Erythroblast (primary cell): ENCODE results near the gene APPL2.
"Not testable (repeated sequence)": the region's sequence is repeated elsewhere in the genome, so short reads cannot be mapped to it uniquely, and the experiment has no call there.

ENCODE experiments used
- DNase-seq, 2 experiments: peaks; one replicate each; lab custom pipeline; 2025; lab: John Stamatoyannopoulos, UW
- GATA1 ChIP-seq: IDR thresholded peaks from 2 replicates; pipeline ENCODE4 v1.6.1; 2011; ENCODE audit warnings: low read depth, mild to moderate bottlenecking, control low read depth, low read length, moderate library complexity
- POLR2A ChIP-seq: IDR thresholded peaks from 2 replicates; pipeline ENCODE4 v1.6.1; 2011; ENCODE audit warnings: mild to moderate bottlenecking, low read length

APPL2 gene

DNA sequence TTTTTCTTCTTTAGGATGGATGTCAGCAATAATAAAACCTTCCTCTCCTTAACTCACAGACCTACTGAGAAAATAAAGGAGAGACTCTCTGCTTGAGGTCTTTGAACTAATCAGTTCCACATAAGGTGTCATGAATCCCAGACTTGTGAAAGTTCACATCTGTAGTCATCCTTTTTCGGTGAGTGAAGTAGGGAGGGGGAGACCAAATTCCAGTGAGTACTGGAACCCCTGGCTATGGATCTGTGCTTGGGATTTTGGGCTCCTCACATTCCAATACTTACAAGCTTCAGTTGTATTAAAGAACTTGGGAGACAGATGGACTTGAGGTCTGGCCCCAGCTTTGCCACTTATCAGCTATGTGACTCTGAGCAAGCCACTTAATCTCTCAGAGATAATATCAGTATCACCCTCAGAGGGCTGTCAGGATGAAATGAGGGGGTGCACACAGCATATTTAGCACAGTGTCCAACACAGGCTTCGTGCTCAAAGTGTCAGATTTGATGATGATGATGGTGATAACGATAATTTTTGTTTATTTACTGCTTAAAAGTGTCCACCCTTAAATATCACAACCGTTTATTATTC is 34.8 kb upstream of the APPL2 start:
- DNase-seq = peak in 1 of 2 experiments; percentile 16
- no peak for TF ChIP-seq POLR2A

DNA sequence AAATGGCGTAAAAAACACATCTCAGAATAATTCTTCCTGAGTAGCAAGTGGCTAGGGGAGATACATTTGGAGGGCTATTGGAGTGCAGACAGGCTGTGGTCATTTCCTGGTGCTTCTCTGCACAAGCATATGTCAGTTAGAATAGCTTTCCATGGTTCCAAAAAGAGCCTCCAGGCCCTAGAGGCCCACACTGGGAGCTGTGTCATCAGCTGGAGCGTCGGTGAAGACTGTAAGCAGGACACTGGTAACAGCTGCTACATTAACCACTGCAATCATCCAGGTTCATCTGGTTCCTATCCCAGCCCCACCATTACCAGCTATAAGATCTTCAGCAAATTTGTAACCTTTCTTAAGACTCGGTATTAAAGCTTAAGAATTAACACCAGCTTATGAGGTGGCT is 31.7 kb upstream of the APPL2 start:
- TF ChIP-seq GATA1 = no peak
- TF ChIP-seq POLR2A = no peak
- no peak for DNase-seq

DNA sequence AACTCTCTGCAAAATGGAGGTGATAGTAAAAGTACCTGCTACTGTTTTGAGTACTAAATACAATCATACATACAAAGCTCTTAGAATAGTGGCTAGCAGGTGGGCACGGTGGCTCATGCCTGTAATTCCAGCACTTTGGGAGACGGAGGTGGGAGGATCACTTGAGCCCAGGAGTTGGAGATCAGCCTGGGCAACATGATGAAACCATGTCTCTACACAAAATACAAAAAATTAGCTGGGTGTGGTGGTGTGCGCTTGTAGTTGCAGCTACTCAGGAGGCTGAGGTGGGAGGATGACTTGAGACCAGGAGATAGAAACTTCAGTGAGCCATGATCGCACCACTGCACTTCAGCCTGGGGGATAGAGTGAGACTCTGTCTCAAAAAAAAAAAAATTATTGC is 28.8 kb upstream of the APPL2 start:
- no peak for DNase-seq
- TF ChIP-seq GATA1 = no peak
- TF ChIP-seq POLR2A = no peak

DNA sequence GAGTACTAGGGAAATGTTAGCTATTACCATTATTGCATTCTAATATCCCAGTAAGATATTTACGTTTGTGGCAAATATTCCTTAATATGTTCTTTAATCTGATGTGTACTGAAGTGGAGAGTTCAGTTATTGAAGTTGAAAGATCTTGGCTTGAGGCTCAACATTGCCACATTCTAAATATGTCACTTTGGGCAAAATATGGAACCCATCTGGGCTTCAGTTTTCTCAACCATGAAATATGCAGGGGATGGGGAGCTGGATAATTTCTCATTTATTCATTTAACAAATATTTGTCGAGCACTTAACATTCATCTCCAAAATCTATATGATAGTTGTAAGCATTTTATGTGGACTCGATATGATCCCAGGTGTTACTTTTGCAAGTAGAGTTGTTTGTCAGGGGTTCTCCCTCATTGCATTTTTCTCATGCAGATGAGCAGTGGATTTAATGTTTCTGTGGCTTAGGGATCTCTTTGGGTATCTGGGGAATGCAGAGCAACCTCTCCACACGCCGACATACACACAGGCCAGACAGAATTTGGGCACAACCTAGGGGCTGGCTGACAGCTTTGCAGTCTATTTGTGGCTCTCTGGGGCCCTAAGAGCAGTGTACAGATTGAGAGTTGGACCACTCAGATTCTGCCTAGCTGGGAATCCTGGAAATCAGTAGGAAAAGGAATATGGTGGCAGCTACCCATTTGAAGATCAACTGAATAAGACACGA is 26.6 kb upstream of the APPL2 start:
- TF ChIP-seq GATA1 (no peak), POLR2A (no peak)
- no peak for DNase-seq

DNA sequence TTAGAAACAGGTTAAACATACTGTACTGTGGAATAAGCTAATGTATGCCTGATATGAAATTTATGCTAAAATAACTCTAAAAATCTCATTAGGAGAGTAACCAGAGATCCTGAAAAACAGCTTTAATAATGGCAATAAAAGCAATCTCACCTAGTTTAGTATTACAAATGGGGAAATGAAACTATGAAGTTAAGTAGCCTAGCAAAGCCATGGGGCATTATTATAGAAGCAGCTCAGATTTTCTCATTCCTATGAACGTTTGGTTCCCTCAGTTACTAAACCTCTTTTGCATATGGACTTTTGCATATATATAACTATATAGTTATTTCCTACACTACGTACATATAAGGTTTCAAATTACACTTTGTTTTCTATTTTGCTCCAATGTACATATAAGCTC is 25.0 kb upstream of the APPL2 start:
- no peak for TF ChIP-seq GATA1
- no peak for TF ChIP-seq POLR2A
- DNase-seq = no peak

DNA sequence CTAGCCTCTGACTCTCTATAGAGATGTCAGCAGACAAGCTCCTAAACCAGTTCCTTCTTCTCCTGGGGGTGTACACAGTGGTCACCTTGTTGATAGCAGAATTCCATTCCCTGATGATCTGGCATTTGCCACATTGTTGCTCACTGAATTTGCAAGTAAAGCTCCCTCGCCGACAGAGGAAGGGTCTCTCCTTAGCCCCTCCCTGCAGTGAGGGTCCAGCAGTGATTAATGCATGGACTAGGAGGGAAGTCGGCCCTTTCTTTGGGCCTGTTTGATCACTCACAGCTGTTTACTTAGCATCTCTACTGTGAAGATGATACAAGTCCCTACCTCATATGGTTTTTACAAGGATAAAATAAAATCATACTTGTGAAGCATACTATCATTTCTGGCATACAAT is 23.3 kb upstream of the APPL2 start:
- no peak for TF ChIP-seq POLR2A
- TF ChIP-seq GATA1 = no peak
- DNase-seq = no peak

DNA sequence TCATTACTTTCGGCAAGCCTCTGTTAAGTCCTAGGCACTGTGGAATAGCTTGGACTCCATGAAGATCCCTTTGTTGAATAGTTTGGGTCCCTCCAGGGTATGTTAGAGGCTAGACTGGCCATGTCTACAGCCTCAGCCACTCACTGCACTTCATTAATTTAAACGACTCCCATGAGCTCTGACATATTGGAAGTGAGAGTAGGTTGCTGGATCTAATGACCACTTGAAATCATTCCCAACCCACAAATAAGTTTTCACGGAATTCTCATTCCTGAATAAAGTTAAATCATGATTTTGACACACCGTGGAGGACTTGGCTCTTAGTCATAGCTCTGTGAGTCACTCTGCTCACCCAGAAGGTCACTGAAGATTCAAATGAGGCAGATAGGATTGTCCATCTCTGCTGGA is 21.4 kb upstream of the APPL2 start:
- DNase-seq = no peak
- TF ChIP-seq GATA1 (no peak), POLR2A (no peak)

DNA sequence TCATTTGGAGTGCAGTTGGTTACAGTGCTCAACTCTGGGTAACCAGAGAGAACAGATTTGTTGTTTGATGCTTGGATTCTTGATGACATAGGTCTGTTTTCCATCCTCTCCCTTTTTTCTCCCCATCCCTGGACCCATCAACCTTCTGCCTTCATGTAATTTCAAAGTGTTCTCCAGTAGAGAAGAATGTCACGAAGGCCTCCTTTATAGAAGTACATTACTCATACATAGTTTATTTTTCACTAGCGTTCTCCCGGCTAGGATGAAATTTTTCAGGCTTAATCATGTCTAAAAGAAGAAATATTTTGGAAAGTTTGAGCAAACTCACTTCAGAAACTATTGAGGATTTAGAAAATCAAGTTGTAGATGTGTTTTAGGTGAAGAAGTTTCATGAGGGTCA is 20.9 kb upstream of the APPL2 start:
- TF ChIP-seq GATA1 = no peak
- no peak for TF ChIP-seq POLR2A
- DNase-seq = no peak

DNA sequence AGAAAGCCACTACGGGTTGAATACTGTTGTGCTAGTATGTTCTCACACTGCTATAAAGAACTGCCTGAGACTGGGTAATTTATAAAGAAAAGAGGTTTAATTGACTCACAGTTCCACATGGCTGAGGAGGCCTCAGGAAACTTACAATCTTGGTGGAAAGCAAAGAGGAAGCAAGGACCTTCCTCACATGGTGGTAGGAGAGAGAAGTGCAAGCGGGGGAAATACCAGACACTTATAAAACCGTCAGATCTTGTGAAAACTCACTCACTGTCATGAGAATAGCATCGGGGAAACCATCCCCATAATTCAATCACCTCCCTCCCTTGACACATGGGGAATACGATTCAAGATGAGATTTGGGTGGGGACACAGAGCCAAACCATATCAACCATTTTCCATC is 20.5 kb upstream of the APPL2 start:
- not testable (repeated sequence) for DNase-seq

DNA sequence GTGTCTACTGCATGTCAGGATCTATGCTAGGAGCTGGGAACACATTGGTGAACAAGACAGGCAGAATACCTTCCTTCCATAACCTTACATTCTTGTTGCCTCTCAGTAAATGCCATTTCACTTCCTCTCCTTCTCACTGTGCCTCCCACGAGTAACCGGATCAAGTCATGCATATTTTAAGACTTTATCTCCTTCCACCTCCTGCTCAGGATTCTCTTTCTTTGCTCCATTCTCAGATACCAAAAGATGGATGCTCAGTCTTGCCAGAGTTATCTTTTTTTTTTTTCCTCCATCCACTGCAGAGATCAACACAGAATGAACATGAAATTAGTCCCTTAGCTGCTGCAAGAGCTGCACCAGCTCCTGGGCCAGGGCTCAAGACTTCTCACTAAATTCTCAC is 20.0 kb upstream of the APPL2 start:
- TF ChIP-seq GATA1 (no peak), POLR2A (no peak)
- DNase-seq = peak in 1 of 2 experiments; percentile 13

DNA sequence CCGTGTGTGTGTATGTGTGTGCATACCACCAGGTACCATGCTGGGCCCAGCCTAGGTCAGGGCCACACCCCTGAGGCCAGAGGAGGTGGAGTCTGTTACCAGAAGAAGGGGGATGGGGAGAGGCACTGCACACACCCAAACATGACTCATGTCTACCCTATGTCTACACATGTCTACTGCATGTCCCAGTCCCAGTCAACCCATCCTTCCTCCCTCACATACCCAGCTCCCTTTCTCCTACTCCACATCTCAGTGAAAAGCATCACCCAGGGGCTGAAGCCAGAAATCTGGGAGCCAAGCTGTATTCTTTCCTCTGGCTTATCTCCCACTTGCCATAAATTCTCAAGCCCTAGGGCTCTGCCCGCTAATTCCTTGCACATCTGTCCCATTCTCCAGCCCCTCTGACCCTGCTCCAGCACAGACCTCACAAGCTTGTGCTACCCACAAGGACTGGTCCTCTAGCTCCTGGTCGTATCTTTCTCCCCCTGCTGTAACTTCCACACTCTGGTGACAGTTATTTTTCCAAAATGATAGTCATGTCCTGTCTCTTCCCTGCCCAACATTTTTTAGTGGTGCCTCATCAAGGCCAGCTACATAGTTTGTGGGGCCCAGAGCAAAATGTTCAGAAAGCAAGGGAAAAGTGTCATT is 18.0 kb upstream of the APPL2 start:
- TF ChIP-seq GATA1 = no peak
- DNase-seq = peak; percentile 23 to 53

DNA sequence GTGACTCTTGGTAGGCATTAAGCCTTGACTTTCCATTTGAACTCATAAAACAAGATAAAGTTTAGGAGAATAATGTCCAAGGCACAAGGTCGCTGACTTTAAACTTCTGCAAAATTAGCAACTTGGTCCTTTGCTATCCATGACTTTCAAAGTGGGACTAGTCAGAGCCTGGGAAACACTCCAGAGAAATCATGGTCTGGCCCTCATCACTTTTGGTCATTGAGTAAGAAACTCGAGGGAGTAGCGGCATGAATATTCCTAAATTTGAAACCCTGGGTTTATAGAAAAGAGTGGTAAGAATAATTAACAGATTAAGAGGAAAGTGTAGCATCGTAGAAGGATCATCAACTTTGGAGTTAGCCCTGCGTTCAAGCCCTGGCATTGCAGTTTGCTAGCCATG is 16.9 kb upstream of the APPL2 start:
- no peak for DNase-seq
- TF ChIP-seq GATA1 (no peak), POLR2A (no peak)

DNA sequence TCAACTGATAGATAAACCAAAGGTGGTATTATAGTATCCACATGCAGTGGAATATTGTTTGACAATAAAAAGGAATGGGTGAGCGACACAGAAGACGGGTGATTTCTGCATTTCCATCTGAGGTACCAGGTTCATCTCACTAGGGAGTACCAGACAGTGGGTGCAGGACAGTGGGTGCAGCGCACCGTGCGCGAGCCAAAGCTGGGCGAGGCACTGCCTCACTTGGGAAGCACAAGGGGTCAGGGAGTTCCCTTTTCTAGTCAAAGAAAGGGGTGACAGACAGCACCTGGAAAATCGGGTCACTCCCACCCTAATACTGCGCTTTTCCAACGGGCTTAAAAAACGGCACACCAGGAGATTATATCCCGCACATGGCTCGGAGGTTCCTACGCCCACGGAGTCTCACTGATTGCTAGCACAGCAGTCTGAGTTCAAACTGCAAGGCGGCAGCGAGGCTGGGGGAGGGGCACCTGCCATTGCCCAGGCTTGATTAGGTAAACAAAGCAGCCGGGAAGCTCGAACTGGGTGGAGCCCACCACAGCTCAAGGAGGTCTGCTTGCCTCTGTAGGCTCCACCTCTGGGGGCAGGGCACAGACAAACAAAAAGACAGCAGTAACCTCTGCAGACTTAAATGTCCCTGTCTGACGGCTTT is 9.9 kb upstream of the APPL2 start:
- DNase-seq = not testable (repeated sequence)

DNA sequence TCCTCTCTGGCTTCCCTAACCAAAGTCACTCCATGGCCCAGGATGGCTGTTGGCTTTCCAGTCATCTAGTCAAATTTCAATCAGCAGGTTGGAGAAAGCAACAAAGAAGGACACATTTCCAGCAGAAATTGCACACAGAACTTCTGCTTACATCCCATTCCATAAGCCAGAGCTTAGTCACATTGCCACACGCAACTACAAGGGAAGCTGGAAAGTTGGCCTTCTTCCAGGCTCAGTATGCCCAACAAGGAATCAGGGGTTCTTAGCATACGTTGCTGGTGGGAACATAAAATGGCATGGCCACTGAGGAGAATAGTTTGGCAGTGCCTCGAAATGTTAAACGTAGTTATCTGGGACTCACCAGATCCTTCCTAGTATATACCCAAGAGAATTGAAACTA is 9.3 kb upstream of the APPL2 start:
- no peak for TF ChIP-seq POLR2A
- no peak for TF ChIP-seq GATA1
- no peak for DNase-seq

DNA sequence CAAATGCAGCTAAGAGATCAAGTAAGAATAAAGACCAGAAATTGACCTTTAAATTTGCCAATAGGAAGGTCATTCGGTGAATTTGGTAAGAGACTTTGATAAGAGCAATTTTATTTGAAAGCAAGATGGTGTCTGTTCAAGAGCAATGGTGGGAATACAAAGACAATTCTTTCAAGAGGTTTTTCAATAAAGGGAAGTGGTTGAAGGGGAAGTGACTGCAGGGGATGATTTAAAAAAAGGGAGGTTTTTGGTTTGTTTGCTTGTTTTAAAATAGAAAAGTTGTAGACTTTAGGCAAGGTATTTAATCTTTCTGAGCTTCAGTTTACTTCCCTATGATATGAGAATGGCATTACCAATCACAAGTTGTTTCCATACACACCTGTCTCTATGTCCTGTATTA is 4.3 kb upstream of the APPL2 start:
- TF ChIP-seq GATA1 (no peak), POLR2A (no peak)
- no peak for DNase-seq
